Measurements from ENCODE around the gene SLC16A6.

- TF ChIP-seq SMC3 (conservative IDR thresholded peaks at IDR 0.05; ENCODE audit: poor library complexity) (no peak), EZH2 (IDR thresholded peaks at IDR 0.05; ENCODE audit: borderline replicate concordance, insufficient read depth, low read length, poor library complexity, severe bottlenecking) (no peak), POLR2AphosphoS5 (IDR thresholded peaks at IDR 0.05) (no peak), RAD21 (conservative IDR thresholded peaks at IDR 0.05) (no peak), EP300 (conservative IDR thresholded peaks at IDR 0.05; ENCODE audit: poor library complexity, severe bottlenecking) (no peak), TAF1 (IDR thresholded peaks at IDR 0.05; ENCODE audit: low read depth) (no peak), REST (IDR thresholded peaks at IDR 0.05; ENCODE audit: borderline replicate concordance) (no peak)
- TF ChIP-seq, protein P1, sequence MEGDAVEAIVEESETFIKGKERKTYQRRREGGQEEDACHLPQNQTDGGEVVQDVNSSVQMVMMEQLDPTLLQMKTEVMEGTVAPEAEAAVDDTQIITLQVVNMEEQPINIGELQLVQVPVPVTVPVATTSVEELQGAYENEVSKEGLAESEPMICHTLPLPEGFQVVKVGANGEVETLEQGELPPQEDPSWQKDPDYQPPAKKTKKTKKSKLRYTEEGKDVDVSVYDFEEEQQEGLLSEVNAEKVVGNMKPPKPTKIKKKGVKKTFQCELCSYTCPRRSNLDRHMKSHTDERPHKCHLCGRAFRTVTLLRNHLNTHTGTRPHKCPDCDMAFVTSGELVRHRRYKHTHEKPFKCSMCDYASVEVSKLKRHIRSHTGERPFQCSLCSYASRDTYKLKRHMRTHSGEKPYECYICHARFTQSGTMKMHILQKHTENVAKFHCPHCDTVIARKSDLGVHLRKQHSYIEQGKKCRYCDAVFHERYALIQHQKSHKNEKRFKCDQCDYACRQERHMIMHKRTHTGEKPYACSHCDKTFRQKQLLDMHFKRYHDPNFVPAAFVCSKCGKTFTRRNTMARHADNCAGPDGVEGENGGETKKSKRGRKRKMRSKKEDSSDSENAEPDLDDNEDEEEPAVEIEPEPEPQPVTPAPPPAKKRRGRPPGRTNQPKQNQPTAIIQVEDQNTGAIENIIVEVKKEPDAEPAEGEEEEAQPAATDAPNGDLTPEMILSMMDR (IDR thresholded peaks at IDR 0.05; ENCODE audit: poor library complexity, severe bottlenecking), result no peak
These were observed 10.6 kb upstream of the SLC16A6 start for GRCh38 chr17:68301438-68301959.

All from neural cell (in vitro differentiated cells).